K562 (cell line): Measurements from ENCODE around the gene MAP2K7. TPM values are rescaled to one million over a fixed set of nuclear protein-coding genes. Genes with fewer than 3 reads are reported as not detected.

Source experiments
- ATAC-seq: fragments of 200-7000 bp; cut with Tn5 transposase; 3 replicates; pipeline ENCODE4 v1.9.1; 2020; ENCODE audit warnings: moderate library complexity
- BruUV-seq: library from RNA; stranded (reverse); fragments of 400-500 nt; replicated peaks from 2 replicates; lab custom pipeline; 2021; lab: Mats Ljungman, UMichigan
- CTCF ChIA-PET: fragments of 300-600 bp; formaldehyde crosslinking; extraction: SDS; loops from one replicate; lab custom pipeline; 2021; ENCODE audit warnings: low intra/inter-chr PET ratio; lab: Yijun Ruan, JAX
- POLR2A ChIA-PET: fragments of 300-600, 350-650 bp; sonication (Branson Sonifier 250); formaldehyde crosslinking; extraction: SDS; loops from one replicate; lab custom pipeline; 2021; ENCODE audit warnings: antibody characterized with exemption, inconsistent platforms; lab: Yijun Ruan, JAX
- DNase-seq, 4 experiments: peaks; one replicate each; pipeline versions ENCODE4 v3.0.0 to v3.0.0-alpha.2; 2011 to 2018; ENCODE audit warnings: low spot score in 3 of 4, mixed read lengths in 3 of 4; ENCODE audit errors: extremely low read depth in 1 of 4
- FAIRE-seq: peaks from 2 replicates; lab custom pipeline; 2011; peaks lifted over from hg19 to GRCh38; lab: Jason Lieb, UNC
- H2AFZ ChIP-seq: 2 replicates; pipeline ENCODE4 v1.6.0; 2011; ENCODE audit warnings: low read depth, low read length, control low read depth, inconsistent platforms
- H3K27ac ChIP-seq: fragments of 200-600 bp; 3 replicates; pipeline ENCODE4 v1.8.0; 2011; ENCODE audit warnings: low read depth, mild to moderate bottlenecking, control low read depth, inconsistent platforms, low read length, moderate library complexity, mixed read lengths; ENCODE audit errors: extremely low read depth
- H3K27me3 ChIP-seq, 2 experiments: fragments of 300-600 bp in 1 of 2; 2 replicates in 1 of 2; 3 replicates in 1 of 2; pipeline versions ENCODE4 v1.6.0 to v1.8.0; 2011; ENCODE audit warnings: inconsistent platforms in 2 of 2, low read length in 2 of 2, mild to moderate bottlenecking in 1 of 2, mixed read lengths in 1 of 2, moderate library complexity in 1 of 2; ENCODE audit not compliant: control insufficient read depth in 2 of 2, insufficient read depth in 2 of 2
- H3K36me3 ChIP-seq: fragments of 300-600 bp; 3 replicates; pipeline ENCODE4 v1.8.0; 2011; ENCODE audit warnings: mild to moderate bottlenecking, low read length, inconsistent platforms; ENCODE audit not compliant: control insufficient read depth, insufficient read depth
- H3K4me1 ChIP-seq, 2 experiments: fragments of 200-600 bp in 1 of 2; replicated peaks in 1 of 2; 2 replicates in 1 of 2; 3 replicates in 1 of 2; pipeline versions ENCODE4 v1.5.1 to v1.8.0; 2011; ENCODE audit warnings: inconsistent platforms in 2 of 2, low read length in 2 of 2, mild to moderate bottlenecking in 1 of 2, mixed read lengths in 1 of 2, moderate library complexity in 1 of 2; ENCODE audit not compliant: control insufficient read depth in 2 of 2, insufficient read depth in 2 of 2
- H3K4me2 ChIP-seq: 2 replicates; pipeline ENCODE4 v1.6.1; 2011; ENCODE audit warnings: low read length, control low read depth, inconsistent platforms, mixed read lengths; ENCODE audit not compliant: insufficient read depth
- H3K4me3 ChIP-seq: fragments of 200-600 bp; sonication (generic), shearing (Covaris generic); 2 replicates; pipeline ENCODE4 v1.5.1; 2016; ENCODE audit warnings: control low read depth, inconsistent platforms
- H3K79me2 ChIP-seq: fragments of 200-600 bp; 3 replicates; pipeline ENCODE4 v1.8.0; 2011; ENCODE audit warnings: low read length, inconsistent platforms; ENCODE audit not compliant: control insufficient read depth, insufficient read depth
- H3K9ac ChIP-seq, 2 experiments: 2 replicates each; pipeline versions ENCODE4 v1.6.0 to v1.6.1; 2011; ENCODE audit warnings: low read depth in 2 of 2, low read length in 2 of 2, control low read depth in 1 of 2, inconsistent platforms in 1 of 2, mild to moderate bottlenecking in 1 of 2, mixed read lengths in 1 of 2; ENCODE audit not compliant: insufficient read depth in 1 of 2
- H3K9me1 ChIP-seq: one replicate; pipeline ENCODE4 v1.6.0; 2011; ENCODE audit warnings: inconsistent platforms, mild to moderate bottlenecking, low read length, moderate library complexity; ENCODE audit not compliant: control insufficient read depth, insufficient read depth
- H3K9me3 ChIP-seq: replicated peaks from 2 replicates; pipeline ENCODE4 v1.5.1; 2011; ENCODE audit warnings: low read depth, low read length, inconsistent platforms; ENCODE audit not compliant: control insufficient read depth, insufficient read depth
- H4K20me1 ChIP-seq: replicated peaks from 2 replicates; pipeline ENCODE4 v1.6.1; 2011; ENCODE audit warnings: low read length, inconsistent platforms, mixed read lengths; ENCODE audit not compliant: control insufficient read depth, insufficient read depth
- ARNT ChIP-seq, 2 experiments: fragments of 450-650 bp; IDR thresholded peaks; 2 replicates each; pipeline ENCODE4 v1.6.1; 2016; ENCODE audit warnings: mild to moderate bottlenecking in 1 of 2
- ERF ChIP-seq: fragments of 450-650 bp; formaldehyde crosslinking; IDR thresholded peaks from 2 replicates; pipeline ENCODE4 v1.4.0; 2020; ENCODE audit warnings: mild to moderate bottlenecking, mixed read lengths
- FIP1L1 ChIP-seq: fragments of 200-400 bp; formaldehyde crosslinking; IDR thresholded peaks from 2 replicates; pipeline ENCODE4 v1.6.1; 2018; ENCODE audit warnings: mild to moderate bottlenecking, low read depth, low read length; ENCODE audit not compliant: poor library complexity, severe bottlenecking
- POLR2AphosphoS5 ChIP-seq: IDR thresholded peaks from 2 replicates; pipeline ENCODE4 v1.6.1; 2011; ENCODE audit warnings: mild to moderate bottlenecking, low read depth, low read length, moderate library complexity; ENCODE audit not compliant: control insufficient read depth, insufficient read depth
- POU5F1 ChIP-seq: fragments of 150-350 bp; IDR thresholded peaks from 2 replicates; pipeline ENCODE4 v1.6.1; 2014; ENCODE audit warnings: borderline replicate concordance, low read length, low read depth, mild to moderate bottlenecking; ENCODE audit not compliant: partially characterized antibody
- RBFOX2 ChIP-seq: fragments of 200-400 bp; formaldehyde crosslinking; IDR thresholded peaks from 2 replicates; pipeline ENCODE4 v1.6.1; 2017; ENCODE audit warnings: low read depth, mild to moderate bottlenecking, low read length, moderate library complexity
- SMARCC2 ChIP-seq: fragments of 450-650 bp; IDR thresholded peaks from 2 replicates; pipeline ENCODE4 v1.6.1; 2017; ENCODE audit warnings: antibody characterized with exemption, moderate library complexity, mild to moderate bottlenecking, low read depth
- ZNF699 ChIP-seq: fragments of 250-450 bp; sonication (Bioruptor Pico); IDR thresholded peaks from 2 replicates; pipeline ENCODE4 v1.8.0; 2021; ENCODE audit warnings: mild to moderate bottlenecking, moderate library complexity; ENCODE audit not compliant: insufficient replicate concordance
- WGBS: fragments of 100-300 bp; shearing (Covaris generic); methylation state at CpG from one replicate; pipeline ENCODE4 v1.1.6; 2016; ENCODE audit warnings: low coverage, mixed read lengths; ENCODE audit not compliant: insufficient coverage; ENCODE audit errors: missing lambda C conversion rate; 5-methylcytosine and 5-hydroxymethylcytosine counted together
- in situ Hi-C: fragments of 300-500 bp; cut with MboI; formaldehyde crosslinking; loops from 4 replicates; pipeline ENCODE4 v1.15.0; 2018; ENCODE audit warnings: inconsistent platforms, mixed read lengths
- intact Hi-C: fragments of 100-400 bp; cut with micrococcal nuclease; formaldehyde crosslinking; loops from 2 replicates; pipeline ENCODE4 v1.14.2; 2022
- polyA plus RNA-seq, 8 experiments: library from polyadenylated mRNA; depleted of rRNA in 4 of 8; stranded (reverse) in 5 of 8; unstranded in 3 of 8; fragments of >200 nt; fragmentation: Nextera tagmentation in 2 of 8; fragmentation: Illumina TruSeq in 1 of 8; extraction: Ambion mirVana in 2 of 8; extraction: Trizol in 1 of 8; gene quantifications; 2 replicates each; pipeline versions ENCODE4 v1.2.1 to v1.2.3, GENCODE V29; 2011 to 2014; ENCODE audit warnings: inconsistent platforms in 1 of 8, missing spikeins in 1 of 8
- total RNA-seq, 7 experiments: library from RNA; depleted of rRNA in 6 of 7; stranded (reverse); fragments of >200 nt in 6 of 7; fragmentation: Illumina TruSeq in 2 of 7; extraction: Trizol in 2 of 7; gene quantifications; 2 replicates each; pipeline versions ENCODE4 v1.2.1 to v1.2.3, GENCODE V29; 2011 to 2021; ENCODE audit warnings: low replicate concordance in 1 of 7
- TF ChIP-seq, protein P1 (sequence below), 3 experiments: IDR thresholded peaks in 2 of 3; conservative IDR thresholded peaks in 1 of 3; 2 replicates each; pipeline ENCODE4 v1.5.1; 2011 to 2012; ENCODE audit warnings: low read length in 3 of 3, mild to moderate bottlenecking in 3 of 3, control low read depth in 2 of 3, improper control_type of control experiment in 1 of 3, inconsistent platforms in 1 of 3, low read depth in 1 of 3, mixed read lengths in 1 of 3, moderate library complexity in 1 of 3; ENCODE audit not compliant: insufficient read depth in 2 of 3

The MAP2K7 gene
- total and polyA plus RNA-seq, 9 of the 15 experiments (the other 6 are each of a cell fraction or from before 2014, with no cell fraction given): 0.51 to 45.8 (median 14.1) TPM

GRCh38 chr19:7933411-7933810, 29.7 kb downstream of the MAP2K7 start (continued):
- TF ChIP-seq POU5F1: no peak
- no peak for TF ChIP-seq ERF (CRISPR knock-in tag)
- TF ChIP-seq SMARCC2: no peak
- no peak for TF ChIP-seq ZNF699
- TF ChIP-seq, all 486 proteins: peak for 5

GRCh38 chr19:7933828-7934725, 30.4 kb downstream of the MAP2K7 start:
- WGBS: 97% methylated on average over 26 of the region's 55 CpGs
- ChIA-PET CTCF (no interaction called here), POLR2A (interaction anchor here (1.2 kb wide), 1 partner anchor 10 kb away, joined by 5 read pairs; the partner anchor contains the start of gene TIMM44)
- no TSS peak for BruUV-seq
- no peak overlapping the region; a peak in 1 of 4 replicates for H3K9ac ChIP-seq
- H3K27ac ChIP-seq: no peak overlapping the region
- in situ Hi-C loops: no loop called here
- H3K79me2 ChIP-seq: peaks cover 13% of the 10 kb centered on the region
- no peak for ATAC-seq
- H3K4me1 ChIP-seq: peaks cover 0 to 42% of the 10 kb centered on the region in 2 experiments; a peak in 3 of 5 replicates
- DNase-seq: no peak
- no peaks in the 10 kb centered on the region for H3K9me1 ChIP-seq
- H3K27me3 ChIP-seq: no peaks in the 10 kb centered on the region
- intact Hi-C loops: no loop called here
- H2AFZ ChIP-seq: no peak overlapping the region
- peaks cover 91% of the 10 kb centered on the region for H3K36me3 ChIP-seq
- peaks cover 4% of the 10 kb centered on the region for H4K20me1 ChIP-seq
- no peak for FAIRE-seq
- no peak overlapping the region for H3K4me3 ChIP-seq
- TF ChIP-seq RBFOX2 (peak; percentile 53), POLR2AphosphoS5 (peak; percentile 9; the same call in 1 of the 2 replicates), ARNT (IDR thresholded peaks at IDR 0.05) (no peak), FIP1L1 (peak; percentile 47)
- TF ChIP-seq, protein P1, sequence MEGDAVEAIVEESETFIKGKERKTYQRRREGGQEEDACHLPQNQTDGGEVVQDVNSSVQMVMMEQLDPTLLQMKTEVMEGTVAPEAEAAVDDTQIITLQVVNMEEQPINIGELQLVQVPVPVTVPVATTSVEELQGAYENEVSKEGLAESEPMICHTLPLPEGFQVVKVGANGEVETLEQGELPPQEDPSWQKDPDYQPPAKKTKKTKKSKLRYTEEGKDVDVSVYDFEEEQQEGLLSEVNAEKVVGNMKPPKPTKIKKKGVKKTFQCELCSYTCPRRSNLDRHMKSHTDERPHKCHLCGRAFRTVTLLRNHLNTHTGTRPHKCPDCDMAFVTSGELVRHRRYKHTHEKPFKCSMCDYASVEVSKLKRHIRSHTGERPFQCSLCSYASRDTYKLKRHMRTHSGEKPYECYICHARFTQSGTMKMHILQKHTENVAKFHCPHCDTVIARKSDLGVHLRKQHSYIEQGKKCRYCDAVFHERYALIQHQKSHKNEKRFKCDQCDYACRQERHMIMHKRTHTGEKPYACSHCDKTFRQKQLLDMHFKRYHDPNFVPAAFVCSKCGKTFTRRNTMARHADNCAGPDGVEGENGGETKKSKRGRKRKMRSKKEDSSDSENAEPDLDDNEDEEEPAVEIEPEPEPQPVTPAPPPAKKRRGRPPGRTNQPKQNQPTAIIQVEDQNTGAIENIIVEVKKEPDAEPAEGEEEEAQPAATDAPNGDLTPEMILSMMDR (IDR thresholded peaks at IDR 0.05 in 2 of 3, conservative IDR thresholded peaks at IDR 0.05 in 1 of 3; ENCODE audit: insufficient read depth in 2 of 3, low read depth in 1 of 3, low read length in 3 of 3): 0 out of 6 replicates have a peak, but pooled peaks of 1 of the 3 experiments have one; percentile 9
- no peaks in the 10 kb centered on the region for H3K9me3 ChIP-seq
- H3K4me2 ChIP-seq: no peak overlapping the region
